MM.1S (cell line): ENCODE results near the gene TUBB4A.

ENCODE experiments used
- DNase-seq: peaks from one replicate; pipeline ENCODE4 v3.0.0-alpha.2; 2015
- H2AFZ ChIP-seq: fragments of 300-600 bp; sonication (generic); 2 replicates; pipeline ENCODE4 v1.6.0; 2016; ENCODE audit warnings: antibody characterized with exemption, low read length
- H3F3A ChIP-seq: fragments of 300-600 bp; sonication (generic); 2 replicates; pipeline ENCODE4 v1.6.1; 2016; ENCODE audit warnings: mild to moderate bottlenecking, antibody characterized with exemption, low read length, moderate library complexity, mixed read lengths; ENCODE audit not compliant: insufficient read depth
- H3K27ac ChIP-seq: fragments of 300-600 bp; sonication (generic); 2 replicates; pipeline ENCODE4 v1.5.1; 2016; ENCODE audit warnings: mild to moderate bottlenecking, low read length
- H3K27me3 ChIP-seq: fragments of 300-600 bp; sonication (generic); replicated peaks from 2 replicates; pipeline ENCODE4 v1.6.0; 2016; ENCODE audit warnings: low read length; ENCODE audit not compliant: insufficient read depth
- H3K36me3 ChIP-seq: fragments of 300-600 bp; sonication (generic); replicated peaks from 2 replicates; pipeline ENCODE4 v1.6.1; 2016; ENCODE audit warnings: mild to moderate bottlenecking, low read length, mixed read lengths; ENCODE audit not compliant: insufficient read depth
- H3K4me1 ChIP-seq: fragments of 300-600 bp; sonication (generic); 2 replicates; pipeline ENCODE4 v1.6.1; 2016; ENCODE audit warnings: low read length, mixed read lengths
- H3K4me2 ChIP-seq: fragments of 300-600 bp; sonication (generic); 2 replicates; pipeline ENCODE4 v1.6.0; 2016; ENCODE audit warnings: low read depth, low read length
- H3K4me3 ChIP-seq: fragments of 300-600 bp; sonication (generic); 2 replicates; pipeline ENCODE4 v1.5.1; 2016; ENCODE audit warnings: low read length, mixed read lengths
- H3K79me2 ChIP-seq: fragments of 300-600 bp; sonication (generic); 2 replicates; pipeline ENCODE4 v1.6.1; 2016; ENCODE audit warnings: mixed run types, low read length, mixed read lengths
- H3K9ac ChIP-seq: fragments of 300-600 bp; sonication (generic); 2 replicates; pipeline ENCODE4 v1.6.1; 2016; ENCODE audit warnings: low read length, mixed read lengths
- H3K9me2 ChIP-seq: fragments of 300-600 bp; sonication (generic); replicated peaks from 2 replicates; pipeline ENCODE4 v1.6.1; 2016; ENCODE audit warnings: mild to moderate bottlenecking, low read length, mixed read lengths; ENCODE audit not compliant: insufficient read depth
- H3K9me3 ChIP-seq: fragments of 300-600 bp; sonication (generic); replicated peaks from 2 replicates; pipeline ENCODE4 v1.6.1; 2016; ENCODE audit warnings: mild to moderate bottlenecking, low read length, mixed read lengths; ENCODE audit not compliant: insufficient read depth
- H4K20me1 ChIP-seq: fragments of 300-600 bp; sonication (generic); 2 replicates; pipeline ENCODE4 v1.6.1; 2016; ENCODE audit warnings: mild to moderate bottlenecking, low read length, moderate library complexity, mixed read lengths; ENCODE audit not compliant: insufficient read depth
- EZH2 ChIP-seq: fragments of 300-600 bp; sonication (generic); optimal IDR thresholded peaks from 2 replicates; pipeline ENCODE3; 2017; ENCODE audit warnings: low read depth, mild to moderate bottlenecking, antibody characterized with exemption, low read length, mixed read lengths
- EZH2phosphoT487 ChIP-seq: fragments of 300-600 bp; sonication (generic); IDR thresholded peaks from 2 replicates; pipeline ENCODE4 v1.6.1; 2018; ENCODE audit warnings: antibody characterized with exemption, low read length
- TF ChIP-seq, protein P1 (sequence below): fragments of 300-600 bp; sonication (generic); IDR thresholded peaks from 2 replicates; pipeline ENCODE4 v1.5.1; 2016; ENCODE audit warnings: antibody characterized with exemption, low read length, mixed read lengths

The TUBB4A gene

DNA sequence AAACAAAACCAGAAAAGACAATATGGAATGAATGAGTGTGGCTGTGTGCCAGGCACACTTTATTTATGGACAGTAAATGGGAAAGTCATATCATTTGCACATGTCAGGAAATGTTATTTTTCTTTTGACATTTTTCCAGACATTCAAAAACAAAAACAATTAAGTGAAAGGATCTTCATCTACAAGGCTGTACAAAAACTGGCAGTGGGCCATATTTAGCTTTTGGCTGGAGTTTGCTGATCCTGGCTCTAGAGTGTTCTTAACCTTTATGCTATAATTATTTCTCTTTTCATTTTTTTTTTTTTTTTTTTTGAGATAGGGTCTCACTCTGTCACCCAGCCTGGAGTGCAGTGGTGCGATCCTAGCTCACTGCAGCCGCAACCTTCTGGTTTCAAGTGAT is 22.2 kb upstream of the TUBB4A start:
- H3K4me3 ChIP-seq: no peak overlapping the region
- 0 out of 2 replicates have a peak, but pooled peaks cover under 1% of the 10 kb centered on the region for H3K27me3 ChIP-seq
- no peaks in the 10 kb centered on the region for H3K9me2 ChIP-seq
- TF ChIP-seq EZH2 (no peak), EZH2phosphoT487 (no peak)
- TF ChIP-seq, protein P1, sequence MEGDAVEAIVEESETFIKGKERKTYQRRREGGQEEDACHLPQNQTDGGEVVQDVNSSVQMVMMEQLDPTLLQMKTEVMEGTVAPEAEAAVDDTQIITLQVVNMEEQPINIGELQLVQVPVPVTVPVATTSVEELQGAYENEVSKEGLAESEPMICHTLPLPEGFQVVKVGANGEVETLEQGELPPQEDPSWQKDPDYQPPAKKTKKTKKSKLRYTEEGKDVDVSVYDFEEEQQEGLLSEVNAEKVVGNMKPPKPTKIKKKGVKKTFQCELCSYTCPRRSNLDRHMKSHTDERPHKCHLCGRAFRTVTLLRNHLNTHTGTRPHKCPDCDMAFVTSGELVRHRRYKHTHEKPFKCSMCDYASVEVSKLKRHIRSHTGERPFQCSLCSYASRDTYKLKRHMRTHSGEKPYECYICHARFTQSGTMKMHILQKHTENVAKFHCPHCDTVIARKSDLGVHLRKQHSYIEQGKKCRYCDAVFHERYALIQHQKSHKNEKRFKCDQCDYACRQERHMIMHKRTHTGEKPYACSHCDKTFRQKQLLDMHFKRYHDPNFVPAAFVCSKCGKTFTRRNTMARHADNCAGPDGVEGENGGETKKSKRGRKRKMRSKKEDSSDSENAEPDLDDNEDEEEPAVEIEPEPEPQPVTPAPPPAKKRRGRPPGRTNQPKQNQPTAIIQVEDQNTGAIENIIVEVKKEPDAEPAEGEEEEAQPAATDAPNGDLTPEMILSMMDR: no peak
- no peak overlapping the region for H3K4me2 ChIP-seq
- no peaks in the 10 kb centered on the region for H3K9me3 ChIP-seq
- no peak for DNase-seq
- no peaks in the 10 kb centered on the region for H3K36me3 ChIP-seq
- no peak overlapping the region for H2AFZ ChIP-seq
- no peaks in the 10 kb centered on the region for H4K20me1 ChIP-seq
- H3K9ac ChIP-seq: no peak overlapping the region
- H3K79me2 ChIP-seq: no peaks in the 10 kb centered on the region
- 0 out of 2 replicates have a peak, but pooled peaks cover under 1% of the 10 kb centered on the region for H3F3A ChIP-seq
- H3K4me1 ChIP-seq: no peaks in the 10 kb centered on the region
- no peak overlapping the region for H3K27ac ChIP-seq

DNA sequence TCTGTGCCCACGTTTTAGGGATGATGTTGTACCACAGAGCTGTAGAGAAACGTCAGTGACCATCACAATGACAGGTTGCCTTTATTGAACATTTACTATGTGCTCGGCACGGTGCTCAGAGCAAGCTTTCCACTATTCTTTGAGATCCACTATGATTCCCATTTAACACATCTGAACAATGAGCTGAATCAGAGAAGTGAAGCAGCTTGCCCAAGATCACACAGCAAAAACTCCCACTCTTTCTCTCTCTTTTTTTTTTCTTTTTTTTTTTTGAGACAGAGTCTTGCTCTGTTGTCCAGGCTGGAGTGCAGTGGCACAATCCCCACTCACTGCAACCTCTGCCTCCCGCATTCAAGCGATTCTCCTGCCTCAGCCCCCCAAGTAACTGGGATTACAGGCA is 20.6 kb upstream of the TUBB4A start:
- peaks cover 14% of the 10 kb centered on the region for H3F3A ChIP-seq
- H3K4me2 ChIP-seq: no peak overlapping the region

DNA sequence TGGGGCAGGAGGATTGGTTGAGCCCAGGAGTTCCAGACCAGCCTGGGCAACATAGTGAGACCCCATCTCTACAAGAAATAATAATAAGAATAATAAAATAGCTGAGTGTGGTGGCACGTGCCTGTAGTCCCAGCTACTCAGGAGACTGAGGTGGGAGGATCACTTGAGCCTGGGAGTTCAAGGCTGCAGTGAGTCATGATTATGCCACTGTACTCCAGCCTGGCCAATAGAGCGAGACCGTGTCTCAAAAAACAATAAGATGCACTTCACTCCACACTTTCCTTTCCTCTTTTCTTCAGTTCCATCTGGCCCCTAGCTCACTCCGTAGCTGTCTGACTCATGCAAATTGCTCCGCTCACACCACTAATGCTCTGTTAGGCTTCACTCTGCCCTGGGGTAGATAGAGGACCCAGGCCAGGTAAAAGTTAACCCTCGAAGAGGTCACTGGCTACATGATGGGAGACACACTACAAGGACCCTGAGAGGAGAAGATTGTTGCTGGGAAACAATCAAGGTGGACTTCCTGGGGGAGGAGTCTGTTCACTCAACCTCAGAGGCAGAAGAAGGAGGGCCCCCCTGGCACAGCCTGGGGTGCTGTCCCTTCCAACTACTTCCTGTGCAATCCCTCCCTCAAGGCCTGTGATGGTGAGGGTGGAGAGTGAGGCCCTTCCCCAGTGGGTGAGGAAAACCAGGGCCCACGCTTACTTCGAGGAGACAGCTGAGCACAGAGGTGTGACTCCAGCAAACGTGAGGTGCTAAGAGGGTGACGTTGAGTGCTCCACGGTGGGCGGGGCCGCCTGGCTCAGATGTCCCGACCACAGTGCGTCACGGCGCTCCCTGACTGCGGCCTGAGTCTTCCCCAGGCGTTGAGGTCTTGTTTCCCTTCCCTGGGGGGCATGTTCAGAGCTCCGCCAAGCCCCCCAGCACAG is 19.9 kb upstream of the TUBB4A start:
- Histone ChIP-seq H3F3A (peaks cover 17% of the 10 kb centered on the region), H4K20me1 (no peaks in the 10 kb centered on the region), H3K79me2 (no peaks in the 10 kb centered on the region), H3K9me2 (no peaks in the 10 kb centered on the region), H3K9ac (no peak overlapping the region), H3K4me3 (no peak overlapping the region), H2AFZ (no peak overlapping the region), H3K27me3 (no peaks in the 10 kb centered on the region), H3K27ac (no peak overlapping the region), H3K4me2 (no peak overlapping the region), H3K4me1 (peaks cover 14% of the 10 kb centered on the region), H3K36me3 (no peaks in the 10 kb centered on the region), H3K9me3 (no peaks in the 10 kb centered on the region)
- no peak for DNase-seq
- TF ChIP-seq EZH2 (no peak), EZH2phosphoT487 (no peak)
- TF ChIP-seq, protein P1: no peak

More for the DNA sequence above, 20.6 kb upstream of the TUBB4A start:
- H2AFZ ChIP-seq: no peak overlapping the region
- no peak overlapping the region for H3K27ac ChIP-seq
- no peak for DNase-seq
- H3K9ac ChIP-seq: no peak overlapping the region
- TF ChIP-seq EZH2phosphoT487 (no peak), EZH2 (no peak)
- TF ChIP-seq, protein P1: no peak
- no peaks in the 10 kb centered on the region for H3K9me3 ChIP-seq
- peaks cover 6% of the 10 kb centered on the region for H3K4me1 ChIP-seq
- no peaks in the 10 kb centered on the region for H3K27me3 ChIP-seq
- H4K20me1 ChIP-seq: no peaks in the 10 kb centered on the region
- no peaks in the 10 kb centered on the region for H3K9me2 ChIP-seq
- H3K36me3 ChIP-seq: no peaks in the 10 kb centered on the region
- no peak overlapping the region for H3K4me3 ChIP-seq
- no peaks in the 10 kb centered on the region for H3K79me2 ChIP-seq
